ENCODE measurements around the gene CRADD. TPM values are rescaled to one million over a fixed set of nuclear protein-coding genes. Genes with fewer than 3 reads are reported as not detected.

CRADD gene
- total and polyA plus RNA-seq, 2 donors (not counting 3 experiments of a cell fraction or from before 2014, with no cell fraction given) = 11.7 to 14.5 TPM

DNA sequence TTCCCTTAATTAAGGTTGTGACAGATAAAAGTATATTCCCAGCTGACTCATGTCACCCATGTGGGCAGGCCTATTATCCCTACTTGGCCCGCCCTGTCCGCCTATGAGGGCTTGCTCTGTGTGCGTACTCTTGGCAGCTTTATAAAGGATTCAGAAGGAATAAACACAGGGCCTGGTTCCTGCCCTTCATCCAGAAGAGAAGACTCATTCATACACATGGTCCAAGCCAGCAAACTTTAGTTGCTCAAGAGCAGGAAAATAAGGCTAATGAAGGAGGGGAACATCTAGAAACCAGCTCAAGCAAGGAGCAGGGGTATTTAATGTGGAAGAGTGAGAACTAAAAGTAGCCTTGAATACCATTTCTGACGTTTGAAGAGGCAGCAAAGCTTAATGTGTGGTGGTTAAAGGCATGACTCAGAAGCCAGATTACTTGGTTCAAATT is 141.9 kb downstream of the CRADD start:
- H2AFZ ChIP-seq (ENCODE audit: low read depth, low read length) = no peak overlapping the region
- intact Hi-C loops (cut with micrococcal nuclease) = no loop called here
- dilution Hi-C loops (cut with MboI; ENCODE audit: extremely low pct_ligation_motif_present, low sequenced_read_pairs) = no loop called here
- no peaks in the 10 kb centered on the region for H3K27me3 ChIP-seq (ENCODE audit: control insufficient read depth in 2 of 2, insufficient read depth in 2 of 2, low read length in 2 of 2)
- H3K4me1 ChIP-seq (ENCODE audit: control insufficient read depth, extremely low read depth, insufficient read depth, low read length) = no peaks in the 10 kb centered on the region
- no peaks in the 10 kb centered on the region for H3K9me3 ChIP-seq (replicated peaks; ENCODE audit: control insufficient read depth, insufficient read depth, low read length)
- FAIRE-seq = no peak
- no TSS peak for BruUV-seq (replicated peaks)
- no peak overlapping the region for H3K9ac ChIP-seq (replicated peaks; ENCODE audit: extremely low read depth, insufficient read depth, low read length)
- no peaks in the 10 kb centered on the region for H3K79me2 ChIP-seq (ENCODE audit: control insufficient read depth, insufficient read depth, low read length)
- H4K20me1 ChIP-seq (replicated peaks; ENCODE audit: control insufficient read depth, extremely low read depth, insufficient read depth, low read length) = no peaks in the 10 kb centered on the region
- H3K4me2 ChIP-seq (ENCODE audit: insufficient read depth, low read length) = no peak overlapping the region
- ChIA-PET CTCF (interaction anchor here (1.1 to 2.3 kb wide), 3 partner anchors 16 to 316 kb away, joined by 3 to 4 read pairs (median 4); no protein-coding TSS in a partner anchor), POLR2A (no interaction called here)
- no peaks in the 10 kb centered on the region for H3K36me3 ChIP-seq (ENCODE audit: control insufficient read depth in 2 of 2, extremely low read depth in 1 of 2, insufficient read depth in 2 of 2, low read length in 2 of 2)
- no peak for TF ChIP-seq POLR2A (IDR thresholded peaks at IDR 0.05; ENCODE audit: low read depth, low read length)
- TF ChIP-seq, protein P1, sequence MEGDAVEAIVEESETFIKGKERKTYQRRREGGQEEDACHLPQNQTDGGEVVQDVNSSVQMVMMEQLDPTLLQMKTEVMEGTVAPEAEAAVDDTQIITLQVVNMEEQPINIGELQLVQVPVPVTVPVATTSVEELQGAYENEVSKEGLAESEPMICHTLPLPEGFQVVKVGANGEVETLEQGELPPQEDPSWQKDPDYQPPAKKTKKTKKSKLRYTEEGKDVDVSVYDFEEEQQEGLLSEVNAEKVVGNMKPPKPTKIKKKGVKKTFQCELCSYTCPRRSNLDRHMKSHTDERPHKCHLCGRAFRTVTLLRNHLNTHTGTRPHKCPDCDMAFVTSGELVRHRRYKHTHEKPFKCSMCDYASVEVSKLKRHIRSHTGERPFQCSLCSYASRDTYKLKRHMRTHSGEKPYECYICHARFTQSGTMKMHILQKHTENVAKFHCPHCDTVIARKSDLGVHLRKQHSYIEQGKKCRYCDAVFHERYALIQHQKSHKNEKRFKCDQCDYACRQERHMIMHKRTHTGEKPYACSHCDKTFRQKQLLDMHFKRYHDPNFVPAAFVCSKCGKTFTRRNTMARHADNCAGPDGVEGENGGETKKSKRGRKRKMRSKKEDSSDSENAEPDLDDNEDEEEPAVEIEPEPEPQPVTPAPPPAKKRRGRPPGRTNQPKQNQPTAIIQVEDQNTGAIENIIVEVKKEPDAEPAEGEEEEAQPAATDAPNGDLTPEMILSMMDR (IDR thresholded peaks at IDR 0.05; ENCODE audit: extremely low read depth in 1 of 2, insufficient read depth in 1 of 2, low read depth in 1 of 2, low read length in 2 of 2) = no peak
- TF ChIP-seq JUN (IDR thresholded peaks at IDR 0.05; ENCODE audit: borderline replicate concordance, insufficient read depth, insufficient read length, low read depth) = no peak
- TF ChIP-seq MYC (IDR thresholded peaks at IDR 0.05; ENCODE audit: low read depth, low read length) = no peak
- TF ChIP-seq FOS (IDR thresholded peaks at IDR 0.05; ENCODE audit: borderline replicate concordance, insufficient read depth, low read length) = no peak
- TF ChIP-seq, protein P2, sequence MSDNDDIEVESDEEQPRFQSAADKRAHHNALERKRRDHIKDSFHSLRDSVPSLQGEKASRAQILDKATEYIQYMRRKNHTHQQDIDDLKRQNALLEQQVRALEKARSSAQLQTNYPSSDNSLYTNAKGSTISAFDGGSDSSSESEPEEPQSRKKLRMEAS (IDR thresholded peaks at IDR 0.05; ENCODE audit: insufficient read depth, insufficient read length) = no peak
- TF ChIP-seq POLR2AphosphoS5 (IDR thresholded peaks at IDR 0.05; ENCODE audit: insufficient read depth, low read depth, low read length) = no peak
- TF ChIP-seq EZH2 (IDR thresholded peaks at IDR 0.05; ENCODE audit: borderline replicate concordance, low read depth, low read length, severe bottlenecking) = no peak
- TF ChIP-seq GATA2 (IDR thresholded peaks at IDR 0.05; ENCODE audit: insufficient read depth, insufficient read length, low read depth, low read length) = no peak
- no peaks in the 10 kb centered on the region for H3K9me1 ChIP-seq (replicated peaks; ENCODE audit: control insufficient read depth, extremely low read depth, insufficient read depth, low read length)
- H3K27ac ChIP-seq (ENCODE audit: insufficient read depth, low read depth, low read length) = no peak overlapping the region
- H3K4me3 ChIP-seq (replicated peaks in 1 of 3; ENCODE audit: insufficient read depth in 1 of 3, low read depth in 1 of 3, low read length in 3 of 3) = no peak overlapping the region
- DNase-seq (ENCODE audit: low read depth, low spot score) = no peak
